ENCODE data around the gene EPG5. TPM values are rescaled to one million over a fixed set of nuclear protein-coding genes. Genes with fewer than 3 reads are reported as not detected.
A peak's percentile ranks its signal among the peaks of the same experiment; 100 is the strongest.
"Not testable (repeated sequence)": the region's sequence is repeated elsewhere in the genome, so short reads cannot be mapped to it uniquely, and the experiment has no call there.

Gene EPG5
- total RNA-seq, 1 donor from 2014 or later: 34.0 TPM

DNA sequence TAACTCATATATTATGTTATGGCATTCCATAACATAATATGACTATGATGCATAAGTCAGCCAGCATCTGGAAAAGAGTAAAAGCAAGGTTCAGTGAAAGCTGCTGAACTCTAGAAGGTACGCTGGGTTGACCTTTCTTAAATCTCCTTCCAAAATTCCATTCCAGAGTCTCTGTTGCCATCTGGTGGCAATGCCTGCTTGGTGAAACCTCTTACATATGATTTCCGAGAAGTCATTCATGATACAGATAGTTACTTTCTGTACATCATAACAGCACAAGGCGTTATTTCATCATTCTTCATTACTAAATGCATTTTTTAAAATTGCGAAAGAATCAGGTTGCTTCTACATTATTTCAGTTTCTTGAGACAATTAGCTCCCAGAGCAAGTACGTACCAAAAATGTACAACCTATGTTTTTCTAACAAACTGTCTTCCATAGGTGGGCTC lies 7.0 kb upstream of the EPG5 start:
- Histone ChIP-seq H3F3A (ENCODE audit: low read depth) (no peaks in the 10 kb centered on the region), H3K27ac (no peak overlapping the region), H3K36me3 (no peaks in the 10 kb centered on the region), H3K27me3 (peaks cover 2% of the 10 kb centered on the region), H3K4me3 (no peak overlapping the region), H3K4me2 (no peak overlapping the region), H2AFZ (replicated peaks) (no peak overlapping the region), H3K4me1 (no peaks in the 10 kb centered on the region), H4K20me1 (ENCODE audit: low read depth) (no peaks in the 10 kb centered on the region), H3K9me3 (ENCODE audit: low read depth) (no peaks in the 10 kb centered on the region), H3K79me2 (ENCODE audit: low read depth) (no peaks in the 10 kb centered on the region), H3K9ac (no peak overlapping the region)
- Mint-ChIP-seq H3K27me3 (ENCODE audit: insufficient read depth, low read depth) (peaks cover 4% of the 10 kb centered on the region), H3K9me3 (no peaks in the 10 kb centered on the region), H3K4me3 (no peak overlapping the region), H3K27ac (no peak overlapping the region), H3K36me3 (no peaks in the 10 kb centered on the region), H3K4me1 (no peaks in the 10 kb centered on the region)
- TF ChIP-seq, protein P1, sequence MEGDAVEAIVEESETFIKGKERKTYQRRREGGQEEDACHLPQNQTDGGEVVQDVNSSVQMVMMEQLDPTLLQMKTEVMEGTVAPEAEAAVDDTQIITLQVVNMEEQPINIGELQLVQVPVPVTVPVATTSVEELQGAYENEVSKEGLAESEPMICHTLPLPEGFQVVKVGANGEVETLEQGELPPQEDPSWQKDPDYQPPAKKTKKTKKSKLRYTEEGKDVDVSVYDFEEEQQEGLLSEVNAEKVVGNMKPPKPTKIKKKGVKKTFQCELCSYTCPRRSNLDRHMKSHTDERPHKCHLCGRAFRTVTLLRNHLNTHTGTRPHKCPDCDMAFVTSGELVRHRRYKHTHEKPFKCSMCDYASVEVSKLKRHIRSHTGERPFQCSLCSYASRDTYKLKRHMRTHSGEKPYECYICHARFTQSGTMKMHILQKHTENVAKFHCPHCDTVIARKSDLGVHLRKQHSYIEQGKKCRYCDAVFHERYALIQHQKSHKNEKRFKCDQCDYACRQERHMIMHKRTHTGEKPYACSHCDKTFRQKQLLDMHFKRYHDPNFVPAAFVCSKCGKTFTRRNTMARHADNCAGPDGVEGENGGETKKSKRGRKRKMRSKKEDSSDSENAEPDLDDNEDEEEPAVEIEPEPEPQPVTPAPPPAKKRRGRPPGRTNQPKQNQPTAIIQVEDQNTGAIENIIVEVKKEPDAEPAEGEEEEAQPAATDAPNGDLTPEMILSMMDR (IDR thresholded peaks at IDR 0.05): peak; percentile 78
- TF ChIP-seq EZH2phosphoT487 (IDR thresholded peaks at IDR 0.05): no peak
- DNase-seq (ENCODE audit: low spot score): peak; percentile 72

DNA sequence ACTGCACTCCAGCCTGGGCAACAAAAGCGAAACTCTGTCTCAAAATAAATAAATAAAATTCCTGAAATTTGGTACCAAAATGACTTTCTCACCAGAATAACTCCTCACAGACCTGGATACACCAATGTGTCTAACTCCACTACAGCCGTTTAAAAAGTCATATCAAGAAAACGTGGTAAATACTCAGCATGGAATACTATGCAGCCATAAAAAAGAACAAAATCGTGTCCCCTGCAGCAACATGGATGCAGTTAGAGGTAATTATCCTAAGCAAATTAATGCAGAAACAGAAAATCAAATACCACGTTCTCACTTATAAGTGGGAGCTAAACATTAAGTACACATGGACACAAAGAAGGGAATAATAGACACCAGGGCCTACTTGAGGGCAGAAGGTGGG lies 2.2 kb downstream of the EPG5 start:
- H3K4me1 Mint-ChIP-seq: not testable (repeated sequence)

DNA sequence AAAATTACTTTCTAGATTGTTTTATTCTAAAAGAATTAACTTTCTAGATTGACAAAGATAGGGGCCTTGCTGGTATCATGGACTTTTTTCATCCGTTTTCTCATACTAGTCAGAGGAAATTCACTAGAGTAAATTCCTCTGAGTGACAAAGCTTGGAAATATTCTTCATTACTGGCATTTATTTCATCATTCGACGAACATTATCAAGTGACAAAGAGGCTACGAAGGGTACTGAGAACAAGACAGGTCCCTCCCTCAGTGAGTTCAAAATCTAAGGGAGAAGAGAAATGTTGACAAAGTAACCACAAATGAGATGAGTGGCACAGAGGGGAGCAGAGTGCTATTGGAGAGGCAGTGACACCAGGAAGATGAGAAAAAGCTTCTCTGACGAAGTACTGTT lies 4.3 kb downstream of the EPG5 start:
- no peak overlapping the region for H3K27ac ChIP-seq
- peaks cover 28% of the 10 kb centered on the region for H3K79me2 ChIP-seq (ENCODE audit: low read depth)
- H2AFZ ChIP-seq (replicated peaks): no peak overlapping the region
- Mint-ChIP-seq H3K4me1 (peaks cover 2% of the 10 kb centered on the region), H3K27me3 (ENCODE audit: insufficient read depth, low read depth) (peaks cover 3% of the 10 kb centered on the region), H3K9me3 (no peaks in the 10 kb centered on the region), H3K36me3 (peaks cover 3% of the 10 kb centered on the region), H3K4me3 (no peak overlapping the region), H3K27ac (no peak overlapping the region)
- peaks cover 4% of the 10 kb centered on the region for H4K20me1 ChIP-seq (ENCODE audit: low read depth)
- no peak overlapping the region for H3K4me3 ChIP-seq
- peaks cover 5% of the 10 kb centered on the region for H3K27me3 ChIP-seq
- peaks cover 8% of the 10 kb centered on the region for H3F3A ChIP-seq (ENCODE audit: low read depth)
- H3K9me3 ChIP-seq (ENCODE audit: low read depth): no peaks in the 10 kb centered on the region
- no peak overlapping the region for H3K4me2 ChIP-seq
- no peak overlapping the region for H3K9ac ChIP-seq
- TF ChIP-seq EZH2phosphoT487 (IDR thresholded peaks at IDR 0.05) (no peak), EZH2 (IDR thresholded peaks at IDR 0.05) (no peak)
- TF ChIP-seq, protein P1 (IDR thresholded peaks at IDR 0.05): no peak
- no peak for DNase-seq (ENCODE audit: low spot score)
- H3K4me1 ChIP-seq: no peaks in the 10 kb centered on the region
- H3K36me3 ChIP-seq: no peaks in the 10 kb centered on the region

More for the DNA sequence above, 2.2 kb downstream of the EPG5 start:
- not testable (repeated sequence) for H3K9ac ChIP-seq; H3K4me1 ChIP-seq; H3F3A ChIP-seq (ENCODE audit: low read depth); DNase-seq (ENCODE audit: low spot score); H3K27ac Mint-ChIP-seq; H4K20me1 ChIP-seq (ENCODE audit: low read depth); H3K9me3 ChIP-seq (ENCODE audit: low read depth); H3K36me3 Mint-ChIP-seq; H3K27ac ChIP-seq; H3K36me3 ChIP-seq; H3K27me3 Mint-ChIP-seq (ENCODE audit: insufficient read depth, low read depth); H3K4me2 ChIP-seq; H3K9me3 Mint-ChIP-seq; H3K4me3 ChIP-seq; H2AFZ ChIP-seq (replicated peaks)
- Histone ChIP-seq H3K79me2 (ENCODE audit: low read depth) (peaks cover 28% of the 10 kb centered on the region), H3K27me3 (peaks cover 20% of the 10 kb centered on the region)
- peak overlapping the region; percentile 69 for H3K4me3 Mint-ChIP-seq

DNA sequence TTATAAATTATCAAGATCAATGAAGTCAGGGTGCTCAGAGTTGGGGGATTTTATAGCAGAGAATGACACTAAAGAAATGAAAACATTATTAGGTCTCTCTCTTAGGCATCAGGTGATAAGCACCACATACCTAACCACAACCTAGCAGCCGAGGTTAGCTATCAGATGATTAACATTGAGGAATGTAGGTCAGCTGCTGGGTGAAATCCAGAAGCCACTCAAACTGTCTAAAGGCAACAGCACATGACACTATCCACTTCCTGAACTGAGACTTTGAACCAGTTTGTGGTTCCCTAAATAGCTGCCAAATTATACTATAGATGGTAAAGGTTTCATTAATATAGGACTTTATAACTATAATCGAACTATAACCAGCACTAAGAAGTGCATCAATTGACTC lies 4.7 kb downstream of the EPG5 start:
- Histone ChIP-seq H3F3A (ENCODE audit: low read depth) (peaks cover 8% of the 10 kb centered on the region), H3K36me3 (no peaks in the 10 kb centered on the region), H3K79me2 (ENCODE audit: low read depth) (peaks cover 29% of the 10 kb centered on the region), H3K4me2 (no peak overlapping the region), H3K4me3 (no peak overlapping the region), H3K9me3 (ENCODE audit: low read depth) (no peaks in the 10 kb centered on the region), H3K9ac (no peak overlapping the region), H3K27me3 (peaks cover 1% of the 10 kb centered on the region), H3K4me1 (no peaks in the 10 kb centered on the region), H3K27ac (no peak overlapping the region), H2AFZ (replicated peaks) (no peak overlapping the region), H4K20me1 (ENCODE audit: low read depth) (peaks cover 7% of the 10 kb centered on the region)
- Mint-ChIP-seq H3K27me3 (ENCODE audit: insufficient read depth, low read depth) (peaks cover under 1% of the 10 kb centered on the region), H3K4me1 (peaks cover 2% of the 10 kb centered on the region), H3K27ac (no peak overlapping the region), H3K4me3 (no peak overlapping the region), H3K9me3 (no peaks in the 10 kb centered on the region), H3K36me3 (peaks cover 3% of the 10 kb centered on the region)
- TF ChIP-seq EZH2 (IDR thresholded peaks at IDR 0.05): no peak
- no peak for TF ChIP-seq EZH2phosphoT487 (IDR thresholded peaks at IDR 0.05)
- TF ChIP-seq, protein P1 (IDR thresholded peaks at IDR 0.05): no peak
- DNase-seq (ENCODE audit: low spot score): no peak

DNA sequence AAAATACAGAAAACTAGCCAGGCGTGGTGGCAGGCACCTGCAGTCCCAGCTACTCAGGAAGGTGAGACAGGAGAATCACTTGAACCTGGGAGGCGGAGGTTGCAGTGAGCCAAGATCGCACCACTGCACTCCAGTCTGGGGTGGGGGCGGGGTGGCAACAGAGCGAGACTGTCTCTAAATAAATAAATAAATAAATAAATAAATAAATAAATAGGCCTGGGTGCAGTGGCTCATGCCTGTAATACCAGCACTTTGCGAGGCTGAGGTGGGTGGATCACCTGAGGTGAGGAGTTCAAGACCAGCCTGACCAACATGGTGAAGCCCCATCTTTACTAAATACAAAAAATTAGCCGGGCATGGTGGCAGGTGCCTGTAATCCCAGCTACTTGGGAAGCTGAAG lies 7.6 kb downstream of the EPG5 start:
- not testable (repeated sequence) for H3K79me2 ChIP-seq (ENCODE audit: low read depth); H3K36me3 Mint-ChIP-seq; H3K9me3 Mint-ChIP-seq; H3K27me3 Mint-ChIP-seq (ENCODE audit: insufficient read depth, low read depth); H3K4me3 ChIP-seq; H3K4me3 Mint-ChIP-seq; H3K4me1 ChIP-seq; H3K27ac Mint-ChIP-seq; H3K9me3 ChIP-seq (ENCODE audit: low read depth); H3K4me1 Mint-ChIP-seq; H3K27ac ChIP-seq; H2AFZ ChIP-seq (replicated peaks); DNase-seq (ENCODE audit: low spot score); H3K36me3 ChIP-seq; H3K4me2 ChIP-seq; H4K20me1 ChIP-seq (ENCODE audit: low read depth); H3F3A ChIP-seq (ENCODE audit: low read depth); H3K27me3 ChIP-seq; H3K9ac ChIP-seq

All from neural progenitor cell (in vitro differentiated cells).